IMR-90 (cell line): ENCODE measurements around the gene CREG2. TPM values are rescaled to one million over a fixed set of nuclear protein-coding genes. Genes with fewer than 3 reads are reported as not detected.

Source experiments
- ATAC-seq: fragments of 200-7000 bp; cut with Tn5 transposase; 2 replicates; pipeline ENCODE4 v1.9.1; 2020; ENCODE audit warnings: low read depth, mild to moderate bottlenecking, moderate library complexity
- BruUV-seq: library from RNA; stranded (reverse); fragments of 400-500 nt; replicated peaks from 2 replicates; lab custom pipeline; 2021; lab: Mats Ljungman, UMichigan
- CTCF ChIA-PET: fragments of 300-600 bp; formaldehyde crosslinking; extraction: SDS; loops from one replicate; lab custom pipeline; 2021; ENCODE audit warnings: antibody characterized with exemption; lab: Yijun Ruan, JAX
- POLR2A ChIA-PET: fragments of 300-600 bp; sonication (Branson Sonifier 250); formaldehyde crosslinking; loops from one replicate; lab custom pipeline; 2022; ENCODE audit warnings: antibody characterized with exemption; ENCODE audit not compliant: unreplicated experiment; lab: Charles Lee
- DNase-seq: peaks from one replicate; pipeline ENCODE4 v3.0.0; 2013
- H2AFZ ChIP-seq: replicated peaks from 2 replicates; pipeline ENCODE3; 2013; ENCODE audit warnings: low read length, mild to moderate bottlenecking; ENCODE audit not compliant: poor library complexity
- H2AK5ac ChIP-seq: 2 replicates; pipeline ENCODE4 v1.6.1; 2013; ENCODE audit warnings: low read depth, low read length, inconsistent platforms
- H2AK9ac ChIP-seq: replicated peaks from 2 replicates; pipeline ENCODE3; 2013; ENCODE audit warnings: mild to moderate bottlenecking, low read depth, low read length, moderate library complexity; ENCODE audit not compliant: poor library complexity
- H2BK120ac ChIP-seq: 2 replicates; pipeline ENCODE4 v1.6.1; 2013; ENCODE audit warnings: low read depth, low read length, inconsistent platforms
- H2BK15ac ChIP-seq: 3 replicates; pipeline ENCODE4 v1.6.1; 2013; ENCODE audit warnings: low read depth, low read length, inconsistent platforms
- H2BK20ac ChIP-seq: 2 replicates; pipeline ENCODE4 v1.6.1; 2013; ENCODE audit warnings: low read depth, mild to moderate bottlenecking, inconsistent platforms, low read length, moderate library complexity
- H2BK5ac ChIP-seq: 2 replicates; pipeline ENCODE4 v1.6.1; 2013; ENCODE audit warnings: mild to moderate bottlenecking, low read depth, low read length, inconsistent platforms; ENCODE audit not compliant: poor library complexity, severe bottlenecking
- H3K14ac ChIP-seq: replicated peaks from 2 replicates; pipeline ENCODE4 v1.6.1; 2013; ENCODE audit warnings: low read depth, low read length, inconsistent platforms
- H3K18ac ChIP-seq: 2 replicates; pipeline ENCODE4 v1.6.1; 2013; ENCODE audit warnings: low read depth, low read length, control low read depth
- H3K23ac ChIP-seq: 2 replicates; pipeline ENCODE4 v1.6.1; 2013; ENCODE audit warnings: low read depth, low read length, inconsistent platforms
- H3K27ac ChIP-seq: 2 replicates; pipeline ENCODE4 v1.5.1; 2013; ENCODE audit warnings: mild to moderate bottlenecking, control low read depth, low read length; ENCODE audit not compliant: insufficient read depth
- H3K27me3 ChIP-seq: 2 replicates; pipeline ENCODE4 v1.6.1; 2013; ENCODE audit warnings: low read length; ENCODE audit not compliant: control insufficient read depth, insufficient read depth
- H3K36me3 ChIP-seq: 2 replicates; pipeline ENCODE4 v1.6.1; 2013; ENCODE audit warnings: low read length, mixed read lengths; ENCODE audit not compliant: control insufficient read depth, insufficient read depth
- H3K4ac ChIP-seq: 2 replicates; pipeline ENCODE4 v1.6.1; 2013; ENCODE audit warnings: low read depth, low read length, inconsistent platforms
- H3K4me1 ChIP-seq: 2 replicates; pipeline ENCODE4 v1.6.1; 2013; ENCODE audit warnings: low read length, mixed read lengths; ENCODE audit not compliant: control insufficient read depth, insufficient read depth
- H3K4me2 ChIP-seq: 2 replicates; pipeline ENCODE4 v1.6.1; 2013; ENCODE audit warnings: low read depth, mild to moderate bottlenecking, control low read depth, low read length, moderate library complexity
- H3K4me3 ChIP-seq: 2 replicates; pipeline ENCODE4 v1.5.1; 2013; ENCODE audit warnings: low read depth, mild to moderate bottlenecking, control low read depth, low read length, moderate library complexity; ENCODE audit not compliant: insufficient read depth
- H3K56ac ChIP-seq: 2 replicates; pipeline ENCODE4 v1.6.1; 2013; ENCODE audit warnings: low read length, inconsistent platforms; ENCODE audit not compliant: insufficient read depth; ENCODE audit errors: extremely low read depth
- H3K79me1 ChIP-seq, 2 experiments: 2 replicates each; pipeline ENCODE4 v1.6.1; 2013; ENCODE audit warnings: low read length in 2 of 2, inconsistent platforms in 1 of 2, low read depth in 1 of 2
- H3K9ac ChIP-seq: 2 replicates; pipeline ENCODE4 v1.6.1; 2013; ENCODE audit warnings: low read depth, low read length, control low read depth
- H3K9me1 ChIP-seq: 2 replicates; pipeline ENCODE4 v1.6.1; 2013; ENCODE audit warnings: low read length, inconsistent platforms; ENCODE audit not compliant: insufficient read depth
- H3K9me3 ChIP-seq: 2 replicates; pipeline ENCODE4 v1.6.1; 2013; ENCODE audit warnings: low read length; ENCODE audit not compliant: control insufficient read depth, insufficient read depth
- H4K20me1 ChIP-seq: 2 replicates; pipeline ENCODE4 v1.6.1; 2013; ENCODE audit warnings: low read length, inconsistent platforms; ENCODE audit not compliant: insufficient read depth
- H4K5ac ChIP-seq: 2 replicates; pipeline ENCODE4 v1.6.1; 2013; ENCODE audit warnings: mild to moderate bottlenecking, low read depth, low read length, control low read depth
- H4K8ac ChIP-seq, 2 experiments: 2 replicates each; pipeline ENCODE4 v1.6.1; 2013; ENCODE audit warnings: low read depth in 2 of 2, low read length in 2 of 2, control low read depth in 1 of 2, inconsistent platforms in 1 of 2
- H4K91ac ChIP-seq: 2 replicates; pipeline ENCODE4 v1.6.1; 2013; ENCODE audit warnings: low read depth, low read length, inconsistent platforms; ENCODE audit not compliant: insufficient read depth
- BHLHE40 ChIP-seq: fragments of 150-350 bp; IDR thresholded peaks from 2 replicates; pipeline ENCODE4 v1.6.1; 2016; ENCODE audit warnings: mild to moderate bottlenecking, low read depth, low read length
- CEBPB ChIP-seq: IDR thresholded peaks from 2 replicates; pipeline ENCODE4 v1.6.1; 2012; ENCODE audit warnings: low read depth, low read length, improper control_type of control experiment
- CHD1 ChIP-seq: IDR thresholded peaks from 2 replicates; pipeline ENCODE4 v1.6.1; 2012; ENCODE audit warnings: low read depth, low read length, improper control_type of control experiment
- CTCF ChIP-seq: conservative IDR thresholded peaks from 2 replicates; pipeline ENCODE4 v1.5.1; 2012; ENCODE audit warnings: mild to moderate bottlenecking, low read depth, low read length, improper control_type of control experiment
- ELK1 ChIP-seq: fragments of 150-350 bp; IDR thresholded peaks from 2 replicates; pipeline ENCODE4 v1.6.1; 2016; ENCODE audit warnings: low read depth, mild to moderate bottlenecking, low read length, moderate library complexity, borderline replicate concordance
- FOS ChIP-seq: fragments of 150-350 bp; IDR thresholded peaks from 2 replicates; pipeline ENCODE4 v1.6.1; 2016; ENCODE audit warnings: low read depth, low read length
- MAFK ChIP-seq: IDR thresholded peaks from 2 replicates; pipeline ENCODE4 v1.6.1; 2012; ENCODE audit warnings: low read depth, low read length, improper control_type of control experiment
- MAZ ChIP-seq: IDR thresholded peaks from 2 replicates; pipeline ENCODE4 v1.6.1; 2012; ENCODE audit warnings: low read depth, mild to moderate bottlenecking, low read length, improper control_type of control experiment, moderate library complexity, borderline replicate concordance
- MXI1 ChIP-seq: IDR thresholded peaks from 2 replicates; pipeline ENCODE4 v1.6.1; 2012; ENCODE audit warnings: low read depth, mild to moderate bottlenecking, low read length, moderate library complexity, borderline replicate concordance
- NFE2L2 ChIP-seq: fragments of 150-350 bp; IDR thresholded peaks from 2 replicates; pipeline ENCODE4 v1.6.1; 2016; ENCODE audit warnings: low read depth, mild to moderate bottlenecking, low read length
- POLR2A ChIP-seq: IDR thresholded peaks from 2 replicates; pipeline ENCODE4 v1.6.1; 2012; ENCODE audit warnings: mild to moderate bottlenecking, low read depth, low read length
- RAD21 ChIP-seq: IDR thresholded peaks from 2 replicates; pipeline ENCODE4 v1.6.1; 2012; ENCODE audit warnings: low read length, improper control_type of control experiment
- RCOR1 ChIP-seq: IDR thresholded peaks from 2 replicates; pipeline ENCODE4 v1.6.1; 2012; ENCODE audit warnings: mild to moderate bottlenecking, low read length, improper control_type of control experiment; ENCODE audit not compliant: insufficient replicate concordance
- RFX5 ChIP-seq: IDR thresholded peaks from 2 replicates; pipeline ENCODE4 v1.8.0; 2012; ENCODE audit warnings: low read depth, mild to moderate bottlenecking, low read length, moderate library complexity
- SMC3 ChIP-seq: fragments of 150-350 bp; IDR thresholded peaks from 2 replicates; pipeline ENCODE4 v1.6.1; 2016; ENCODE audit warnings: low read depth, mild to moderate bottlenecking, antibody characterized with exemption, low read length, moderate library complexity
- USF2 ChIP-seq: fragments of 150-350 bp; IDR thresholded peaks from 2 replicates; pipeline ENCODE4 v1.6.1; 2017; ENCODE audit warnings: mild to moderate bottlenecking, antibody characterized with exemption, low read length, low read depth
- WGBS, 2 experiments: methylation state at CpG; one replicate each; pipeline versions ENCODE4 v1.1.5 to v1.1.7; 2013; ENCODE audit warnings: missing lambda C conversion rate in 2 of 2; ENCODE audit not compliant: insufficient read length in 1 of 2; ENCODE audit errors: extremely low coverage in 2 of 2; 5-methylcytosine and 5-hydroxymethylcytosine counted together
- dilution Hi-C: fragments of 300-500 bp; cut with HindIII; formaldehyde crosslinking; loops from one replicate; pipeline ENCODE4 v1.14.3; 2018; ENCODE audit warnings: low sequenced_read_pairs; ENCODE audit not compliant: unreplicated experiment
- in situ Hi-C: fragments of 300-500 bp; cut with MboI; formaldehyde crosslinking; loops from 3 replicates; pipeline ENCODE4 v1.14.3; 2019; ENCODE audit warnings: low sequenced_read_pairs, inconsistent platforms, mixed read lengths
- intact Hi-C: fragments of 100-400 bp; cut with micrococcal nuclease; formaldehyde crosslinking; loops from 2 replicates; pipeline ENCODE4 v1.10.0; 2022
- polyA plus RNA-seq, 3 experiments: library from polyadenylated mRNA; depleted of rRNA; stranded (reverse); fragments of >200 nt; gene quantifications; 2 replicates each; pipeline ENCODE4 v1.2.3, GENCODE V29; 2012; ENCODE audit warnings: low replicate concordance in 1 of 3
- total RNA-seq: library from RNA; depleted of rRNA; stranded (reverse); fragments of >200 nt; gene quantifications from 2 replicates; pipeline ENCODE4 v1.2.3, GENCODE V29; 2012

CREG2 gene
- total and polyA plus RNA-seq, 2 of the 4 experiments (the other 2 are of a cell fraction) = 0.17 TPM; not detected in 1

- intact Hi-C loops = no loop called here
- dilution Hi-C loops = no loop called here
Measured at GRCh38 chr2:101307503-101307902, 79.8 kb downstream of the CREG2 start.

More at GRCh38 chr2:101307503-101307902, 79.8 kb downstream of the CREG2 start:
- Histone ChIP-seq H2BK15ac (no peak overlapping the region), H3K79me1 (peaks cover 19 to 56% of the 10 kb centered on the region in 2 experiments), H2BK20ac (no peak overlapping the region), H3K4me3 (peak overlapping the region; percentile 86), H3K36me3 (no peaks in the 10 kb centered on the region), H2AK9ac (peak overlapping the region; percentile 97), H4K8ac (peak overlapping the region; percentile 35 to 94; a peak in 3 of 4 replicates), H3K4ac (peak overlapping the region; percentile 59; the same call in 1 of the 2 replicates), H4K20me1 (peaks cover 48% of the 10 kb centered on the region), H3K23ac (peak overlapping the region; percentile 97), H3K27ac (peak overlapping the region; percentile 48; the same call in 1 of the 2 replicates), H3K14ac (peak overlapping the region; percentile 92), H2BK5ac (peak overlapping the region; percentile 25), H3K18ac (no peak overlapping the region), H2AK5ac (peak overlapping the region; percentile 79), H4K91ac (no peak overlapping the region; the same call in 1 of the 2 replicates), H2AFZ (peak overlapping the region; percentile 98), H3K9ac (peak overlapping the region; percentile 85), H2BK120ac (no peak overlapping the region), H3K4me1 (peaks cover 12% of the 10 kb centered on the region), H3K56ac (no peak overlapping the region; the same call in 1 of the 2 replicates), H4K5ac (peak overlapping the region; percentile 53; the same call in 1 of the 2 replicates), H3K9me3 (no peaks in the 10 kb centered on the region), H3K9me1 (peaks cover 15% of the 10 kb centered on the region), H3K4me2 (peak overlapping the region; percentile 99), H3K27me3 (no peaks in the 10 kb centered on the region)
- ChIA-PET POLR2A (no interaction called here), CTCF (no interaction called here)
- ATAC-seq = no peak
- DNase-seq = no peak
- 0% methylated on average over 1 of the region's 9 CpGs; no CpG with 5 or more reads in 1 of the 2 experiments for WGBS, 2 experiments
- BruUV-seq = no TSS peak
- in situ Hi-C loops = no loop called here
- TF ChIP-seq RFX5 = no peak
- no peak for TF ChIP-seq CEBPB
- no peak for TF ChIP-seq ELK1
- no peak for TF ChIP-seq NFE2L2
- no peak for TF ChIP-seq MAFK
- no peak for TF ChIP-seq BHLHE40
- TF ChIP-seq CTCF = no peak
- no peak for TF ChIP-seq RAD21
- TF ChIP-seq MAZ = no peak
- TF ChIP-seq CHD1 = no peak
- TF ChIP-seq POLR2A = no peak
- TF ChIP-seq RCOR1 = no peak
- no peak for TF ChIP-seq USF2
- TF ChIP-seq MXI1 = no peak
- TF ChIP-seq FOS = no peak
- TF ChIP-seq SMC3 = no peak
